ENCODE data around the gene PTGIS.
"Not testable (repeated sequence)": the region's sequence is repeated elsewhere in the genome, so short reads cannot be mapped to it uniquely, and the experiment has no call there.

The PTGIS gene

DNA sequence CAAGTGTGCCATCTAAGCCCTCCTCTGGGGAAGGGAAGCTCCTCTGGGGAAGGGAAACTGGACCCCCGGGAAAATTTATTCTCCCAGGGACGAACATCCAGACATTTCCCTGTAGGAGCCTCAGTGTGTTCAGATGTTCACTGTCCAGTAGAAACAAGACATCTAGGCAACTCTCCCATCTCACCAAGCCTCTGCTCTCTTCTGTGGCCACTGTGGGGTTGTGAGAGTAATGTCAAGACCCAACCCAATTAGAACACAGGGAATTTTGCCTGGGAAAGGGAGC lies 3.6 kb upstream of the PTGIS start:
- TF ChIP-seq, protein P1, sequence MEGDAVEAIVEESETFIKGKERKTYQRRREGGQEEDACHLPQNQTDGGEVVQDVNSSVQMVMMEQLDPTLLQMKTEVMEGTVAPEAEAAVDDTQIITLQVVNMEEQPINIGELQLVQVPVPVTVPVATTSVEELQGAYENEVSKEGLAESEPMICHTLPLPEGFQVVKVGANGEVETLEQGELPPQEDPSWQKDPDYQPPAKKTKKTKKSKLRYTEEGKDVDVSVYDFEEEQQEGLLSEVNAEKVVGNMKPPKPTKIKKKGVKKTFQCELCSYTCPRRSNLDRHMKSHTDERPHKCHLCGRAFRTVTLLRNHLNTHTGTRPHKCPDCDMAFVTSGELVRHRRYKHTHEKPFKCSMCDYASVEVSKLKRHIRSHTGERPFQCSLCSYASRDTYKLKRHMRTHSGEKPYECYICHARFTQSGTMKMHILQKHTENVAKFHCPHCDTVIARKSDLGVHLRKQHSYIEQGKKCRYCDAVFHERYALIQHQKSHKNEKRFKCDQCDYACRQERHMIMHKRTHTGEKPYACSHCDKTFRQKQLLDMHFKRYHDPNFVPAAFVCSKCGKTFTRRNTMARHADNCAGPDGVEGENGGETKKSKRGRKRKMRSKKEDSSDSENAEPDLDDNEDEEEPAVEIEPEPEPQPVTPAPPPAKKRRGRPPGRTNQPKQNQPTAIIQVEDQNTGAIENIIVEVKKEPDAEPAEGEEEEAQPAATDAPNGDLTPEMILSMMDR (IDR thresholded peaks at IDR 0.05; ENCODE audit: low read depth, low read length) = no peak

DNA sequence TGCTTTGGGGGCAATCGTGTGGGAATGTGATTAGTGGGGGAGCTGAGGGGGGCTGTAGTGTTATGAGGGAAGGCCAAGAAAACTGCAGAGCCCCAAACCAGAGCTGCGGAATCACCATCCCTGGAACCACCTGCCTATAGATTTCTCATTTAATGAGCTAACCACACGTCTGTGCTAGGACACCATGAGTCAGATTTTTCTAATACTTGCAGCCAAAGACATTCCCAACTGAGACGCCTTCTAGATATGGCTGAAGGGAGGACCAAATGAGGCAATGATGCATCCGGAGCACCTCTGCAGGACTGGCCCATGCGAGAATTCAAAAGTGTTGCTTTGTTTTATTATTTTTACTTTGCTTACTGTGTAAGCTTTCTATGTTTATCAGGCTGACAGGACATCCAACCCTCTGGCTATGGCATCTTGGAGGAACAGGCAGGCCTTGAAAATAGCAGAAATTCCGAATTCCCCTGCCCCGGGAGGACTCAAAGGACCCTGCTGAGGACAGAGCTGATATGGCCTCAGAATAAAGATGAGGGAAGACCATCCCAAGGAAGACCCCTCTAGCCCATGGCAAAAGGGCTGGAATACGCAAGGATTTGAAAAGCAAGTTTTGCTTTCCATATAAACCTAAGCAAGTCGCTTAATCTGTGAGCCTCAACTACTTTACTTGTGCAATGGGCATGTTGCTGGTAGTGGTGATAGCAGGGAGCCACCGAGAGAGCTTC lies 3.1 kb upstream of the PTGIS start:
- no peak for DNase-seq (ENCODE audit: extremely low read depth, low read depth)
- TF ChIP-seq, protein P1 (IDR thresholded peaks at IDR 0.05; ENCODE audit: low read depth, low read length) = no peak

More for the DNA sequence above, 3.6 kb upstream of the PTGIS start:
- no peak for DNase-seq (ENCODE audit: extremely low read depth, low read depth)

DNA sequence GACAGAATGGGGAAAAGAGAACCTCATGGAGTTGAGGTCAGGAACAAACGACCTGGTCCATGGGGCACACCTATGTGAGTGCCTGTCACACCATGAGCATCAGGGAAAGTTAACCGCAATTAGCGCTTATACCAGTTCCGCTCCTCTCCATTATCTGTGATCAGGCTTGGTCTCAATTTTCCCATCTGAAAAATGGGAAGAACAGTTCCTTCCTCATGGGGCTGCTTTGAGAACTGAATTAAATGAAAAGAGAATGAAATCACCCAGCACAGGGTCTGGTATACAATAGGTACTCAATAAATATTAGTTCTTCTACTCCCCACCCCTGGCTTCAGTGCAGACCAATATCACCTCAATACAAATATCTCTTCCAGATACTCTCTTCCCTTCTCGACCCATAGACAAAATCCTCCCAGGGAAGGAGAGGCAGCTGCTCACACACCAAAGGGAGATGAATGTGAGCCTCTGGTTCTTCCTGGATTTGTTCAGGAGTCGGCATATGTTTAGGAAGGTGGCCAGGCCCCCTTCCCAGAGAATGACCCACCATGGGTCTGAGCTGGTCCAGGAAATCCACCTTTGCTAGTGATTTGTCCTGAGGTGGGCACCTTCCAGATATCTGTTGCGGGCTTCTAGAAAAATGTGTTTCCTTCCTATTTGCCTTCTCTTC lies 2.4 kb upstream of the PTGIS start:
- no peak for DNase-seq (ENCODE audit: extremely low read depth, low read depth)
- TF ChIP-seq, protein P1 (IDR thresholded peaks at IDR 0.05; ENCODE audit: low read depth, low read length) = no peak

DNA sequence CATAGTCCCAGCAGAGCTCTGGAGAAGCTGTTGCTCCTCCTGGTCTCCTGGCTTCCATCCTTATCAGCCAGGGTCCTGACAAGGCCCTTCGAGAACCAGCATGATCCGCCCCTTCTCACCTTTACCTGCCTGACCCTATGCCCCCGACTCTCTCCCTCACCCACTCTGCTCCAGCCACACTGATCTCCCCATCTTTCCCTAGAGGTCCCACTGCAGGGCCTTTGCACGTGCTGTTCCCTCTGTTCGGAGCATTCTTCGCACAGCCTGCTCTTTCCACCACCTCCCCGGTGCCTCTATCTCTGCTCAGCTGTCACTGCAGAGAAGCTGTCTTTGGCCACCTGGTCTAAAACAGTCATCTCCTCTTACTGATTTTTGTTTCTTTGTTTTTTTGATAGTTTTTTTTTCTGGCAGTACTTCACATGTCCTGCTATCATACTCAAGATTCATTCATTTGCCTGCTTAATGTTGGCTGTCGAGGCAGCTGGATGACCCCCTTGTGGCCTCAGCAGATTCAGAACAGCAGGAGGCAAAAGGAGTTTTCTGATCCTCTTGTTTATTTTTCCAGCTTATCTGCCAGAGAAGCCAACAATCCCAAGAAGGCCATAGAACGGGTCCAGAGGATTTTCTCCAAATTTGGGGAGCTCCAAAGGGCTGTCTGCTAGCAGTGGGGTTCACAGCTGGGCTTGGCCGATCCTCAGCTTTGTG lies 1.6 kb upstream of the PTGIS start:
- TF ChIP-seq, protein P1 (IDR thresholded peaks at IDR 0.05; ENCODE audit: low read depth, low read length) = no peak; the same call in 1 of the 2 replicates
- DNase-seq (ENCODE audit: extremely low read depth, low read depth) = no peak

DNA sequence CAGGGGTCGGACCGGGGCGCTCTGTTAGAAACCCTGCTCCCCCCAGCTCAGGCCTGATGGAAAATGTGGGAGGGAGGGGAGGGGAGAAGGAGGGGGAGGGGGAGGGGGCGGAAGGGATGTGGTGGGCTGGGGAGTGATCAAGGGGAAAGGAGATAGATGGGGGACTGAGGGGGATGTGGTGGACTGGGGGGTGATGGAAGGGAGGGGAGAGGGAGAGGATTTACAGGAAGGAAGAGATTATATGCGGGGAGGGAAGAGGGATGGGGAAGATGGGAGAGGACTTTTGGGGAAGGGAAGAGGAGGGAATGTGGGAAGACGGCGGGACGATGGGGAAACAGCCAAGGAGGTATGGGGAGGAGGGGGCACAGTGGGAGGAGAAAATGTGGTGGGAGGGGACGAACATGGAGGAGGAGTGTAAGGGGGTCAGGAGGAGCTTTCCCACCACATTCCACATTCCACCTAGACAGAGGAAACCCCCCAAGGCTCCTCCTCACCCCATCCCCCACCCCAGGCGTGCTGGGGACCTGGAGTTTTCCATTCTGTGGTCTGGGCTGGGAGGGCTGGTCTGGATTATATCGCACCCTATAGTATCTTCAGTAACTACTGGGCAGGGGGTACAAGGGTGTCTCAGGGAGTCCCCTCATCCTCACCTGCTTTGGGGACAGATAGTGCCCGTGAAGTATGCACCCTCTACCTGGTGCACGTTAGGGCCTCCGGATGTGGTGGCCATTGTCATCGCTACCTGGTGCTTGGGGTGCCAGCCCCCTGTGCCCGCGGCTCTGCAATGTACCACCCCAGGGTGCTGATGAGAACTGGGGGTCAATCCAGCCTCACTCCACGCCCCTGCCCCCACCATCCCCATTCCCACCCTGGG lies 578 bp upstream of the PTGIS start:
- DNase-seq (ENCODE audit: extremely low read depth, low read depth) = no peak
- TF ChIP-seq, protein P1 (IDR thresholded peaks at IDR 0.05; ENCODE audit: low read depth, low read length) = no peak

DNA sequence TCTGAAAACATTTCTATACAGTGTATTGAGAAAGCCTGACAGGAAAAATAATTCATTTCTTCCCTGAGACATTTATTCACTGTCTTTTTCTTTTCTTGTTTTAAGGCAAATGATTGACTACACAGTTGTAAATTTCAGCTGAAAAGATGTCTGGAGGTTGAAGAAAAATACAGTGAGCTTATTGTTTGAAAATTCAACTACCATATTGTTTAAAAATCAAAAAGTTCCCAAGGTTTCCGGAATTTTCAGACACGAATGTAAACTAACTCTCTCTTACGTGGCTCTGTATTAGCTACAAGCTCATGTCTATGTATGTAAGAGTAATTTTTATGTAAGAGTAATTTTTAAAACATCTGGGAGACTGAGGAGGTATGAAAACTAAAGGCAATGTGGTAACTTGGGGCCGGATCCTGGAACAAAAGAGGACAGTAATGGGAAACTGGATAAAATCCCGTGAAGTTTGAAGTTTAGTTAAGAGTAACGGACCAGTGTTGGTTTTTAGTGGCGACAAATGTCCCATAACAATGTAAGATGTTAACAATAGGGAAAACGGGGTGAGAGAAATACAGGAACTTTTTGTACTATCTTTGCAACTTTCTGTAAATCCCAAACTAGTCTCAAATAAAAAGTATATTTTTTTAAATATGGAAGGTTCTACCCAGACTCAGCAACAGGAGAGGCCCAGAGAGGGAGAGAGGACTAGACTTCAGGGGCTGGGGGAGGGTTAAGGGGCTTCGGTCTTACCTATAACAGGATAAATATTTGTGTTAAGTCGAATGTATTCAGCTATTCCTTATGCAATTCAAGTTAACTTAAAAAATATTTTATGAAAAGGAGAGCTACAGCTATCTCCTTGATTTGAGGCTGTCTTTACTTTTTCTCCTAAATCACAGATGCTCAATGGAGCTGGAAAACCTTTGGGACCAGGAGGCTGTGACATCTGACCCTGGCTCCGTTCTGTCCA lies 1.3 kb downstream of the PTGIS start:
- DNase-seq (ENCODE audit: extremely low read depth, low read depth) = no peak
- TF ChIP-seq, protein P1 (IDR thresholded peaks at IDR 0.05; ENCODE audit: low read depth, low read length) = no peak

DNA sequence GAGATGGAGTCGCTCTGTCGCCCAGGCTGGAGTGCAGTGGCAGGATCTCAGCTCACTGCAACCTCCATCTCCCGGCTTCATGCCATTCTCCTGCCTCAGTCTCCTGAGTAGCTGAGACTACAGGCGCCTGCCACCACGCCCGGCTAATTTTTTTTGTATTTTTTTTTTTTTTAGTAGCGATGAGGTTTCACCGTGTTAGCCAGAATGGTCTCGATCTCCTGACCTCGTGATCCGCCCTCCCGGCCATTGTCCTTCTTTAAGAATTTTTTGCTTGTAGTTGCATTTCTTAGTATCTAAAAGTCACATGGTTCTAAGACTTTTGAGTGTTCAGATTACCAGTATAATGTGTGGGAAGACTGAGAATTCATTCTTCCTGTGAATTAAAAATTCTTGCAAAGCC lies 2.9 kb downstream of the PTGIS start:
- not testable (repeated sequence) for DNase-seq (ENCODE audit: extremely low read depth, low read depth)

All from AG09319 (cell line).